SK-N-SH treated with all-trans-retinoic acid at 6 μM for 48 hours (cell line): Measurements from ENCODE around the gene SCEL.

Experiments used
- ATAC-seq: fragments of 200-7000 bp; cut with Tn5 transposase; 3 replicates; pipeline ENCODE4 v1.9.1; 2020; ENCODE audit warnings: mild to moderate bottlenecking, moderate library complexity
- ARNTL ChIP-seq: fragments of 450-650 bp; formaldehyde crosslinking; IDR thresholded peaks from 2 replicates; pipeline ENCODE4 v1.5.0; 2020; ENCODE audit warnings: low read depth, mild to moderate bottlenecking, moderate library complexity, borderline replicate concordance
- CSDC2 ChIP-seq: fragments of 250-450 bp; sonication (Bioruptor Pico); IDR thresholded peaks from 2 replicates; pipeline ENCODE4 v1.5.0; 2020; ENCODE audit warnings: mild to moderate bottlenecking, moderate library complexity
- ESRRG ChIP-seq: fragments of 250-450 bp; sonication (Bioruptor Pico); IDR thresholded peaks from 2 replicates; pipeline ENCODE4 v1.6.1; 2021; ENCODE audit warnings: mild to moderate bottlenecking
- GLIS3 ChIP-seq: fragments of 250-450 bp; sonication (Bioruptor Pico); IDR thresholded peaks from 2 replicates; pipeline ENCODE4 v1.5.0; 2020; ENCODE audit warnings: mild to moderate bottlenecking, moderate library complexity
- ISL1 ChIP-seq: fragments of 250-450 bp; sonication (Bioruptor Pico); IDR thresholded peaks from 2 replicates; pipeline ENCODE4 v2.1.2; 2022; ENCODE audit warnings: mild to moderate bottlenecking, moderate library complexity
- OSR1 ChIP-seq: fragments of 250-450 bp; sonication (Bioruptor Pico); IDR thresholded peaks from 2 replicates; pipeline ENCODE4 v1.8.0; 2022; ENCODE audit warnings: moderate library complexity, mild to moderate bottlenecking, inconsistent platforms
- PPARA ChIP-seq: fragments of 250-450 bp; sonication (Bioruptor Pico); IDR thresholded peaks from 2 replicates; pipeline ENCODE4 v1.5.0; 2020; ENCODE audit warnings: mild to moderate bottlenecking, borderline replicate concordance
- RARB ChIP-seq: fragments of 250-450 bp; sonication (Bioruptor Pico); IDR thresholded peaks from 2 replicates; pipeline ENCODE4 v1.8.0; 2021; ENCODE audit warnings: mild to moderate bottlenecking, moderate library complexity
- SNAI2 ChIP-seq: fragments of 250-450 bp; sonication (Bioruptor Pico); IDR thresholded peaks from 2 replicates; pipeline ENCODE4 v1.5.0; 2020; ENCODE audit warnings: mild to moderate bottlenecking, moderate library complexity
- TCF4 ChIP-seq: fragments of 250-450 bp; sonication (Bioruptor Pico); IDR thresholded peaks from 2 replicates; pipeline ENCODE4 v1.8.0; 2021; ENCODE audit warnings: mild to moderate bottlenecking, moderate library complexity, borderline replicate concordance
- TOX ChIP-seq: fragments of 250-450 bp; sonication (Bioruptor Pico); IDR thresholded peaks from 2 replicates; pipeline ENCODE4 v1.8.0; 2021; ENCODE audit warnings: mild to moderate bottlenecking, moderate library complexity, borderline replicate concordance
- ZC3H10 ChIP-seq: fragments of 250-450 bp; sonication (Bioruptor Pico); IDR thresholded peaks from 2 replicates; pipeline ENCODE4 v1.5.1; 2021; ENCODE audit warnings: mild to moderate bottlenecking, moderate library complexity
- ZFP3 ChIP-seq: fragments of 250-450 bp; sonication (Bioruptor Pico); IDR thresholded peaks from 2 replicates; pipeline ENCODE4 v1.5.0; 2020; ENCODE audit warnings: mild to moderate bottlenecking, moderate library complexity
- ZFP30 ChIP-seq: fragments of 450-650 bp; formaldehyde crosslinking; IDR thresholded peaks from 2 replicates; pipeline ENCODE4 v1.5.0; 2022; ENCODE audit warnings: mild to moderate bottlenecking, moderate library complexity
- ZNF565 ChIP-seq: fragments of 450-650 bp; formaldehyde crosslinking; conservative IDR thresholded peaks from 2 replicates; pipeline ENCODE4 v1.5.0; 2020; ENCODE audit warnings: low read depth, mild to moderate bottlenecking, moderate library complexity
- ZNF70 ChIP-seq: fragments of 450-650 bp; formaldehyde crosslinking; IDR thresholded peaks from 2 replicates; pipeline ENCODE4 v1.5.0; 2020; ENCODE audit warnings: mild to moderate bottlenecking, moderate library complexity
- TF ChIP-seq, protein P1 (sequence below): fragments of 250-450 bp; sonication (Bioruptor Pico); IDR thresholded peaks from 2 replicates; pipeline ENCODE4 v1.5.0; 2020; ENCODE audit warnings: mild to moderate bottlenecking, moderate library complexity
- TF ChIP-seq, protein P2 (sequence below): fragments of 250-450 bp; sonication (Bioruptor Pico); IDR thresholded peaks from 2 replicates; pipeline ENCODE4 v1.8.0; 2021; ENCODE audit warnings: low read depth, mild to moderate bottlenecking, moderate library complexity, borderline replicate concordance
- TF ChIP-seq, protein P3 (sequence below): fragments of 250-450 bp; sonication (Bioruptor Pico); IDR thresholded peaks from 2 replicates; pipeline ENCODE4 v1.8.0; 2020; ENCODE audit warnings: mild to moderate bottlenecking, moderate library complexity, borderline replicate concordance
- TF ChIP-seq, protein P4 (sequence below): fragments of 250-450 bp; sonication (Bioruptor Pico); IDR thresholded peaks from 2 replicates; pipeline ENCODE4 v1.5.1; 2020; ENCODE audit warnings: low read depth, mild to moderate bottlenecking, moderate library complexity

Gene SCEL

DNA sequence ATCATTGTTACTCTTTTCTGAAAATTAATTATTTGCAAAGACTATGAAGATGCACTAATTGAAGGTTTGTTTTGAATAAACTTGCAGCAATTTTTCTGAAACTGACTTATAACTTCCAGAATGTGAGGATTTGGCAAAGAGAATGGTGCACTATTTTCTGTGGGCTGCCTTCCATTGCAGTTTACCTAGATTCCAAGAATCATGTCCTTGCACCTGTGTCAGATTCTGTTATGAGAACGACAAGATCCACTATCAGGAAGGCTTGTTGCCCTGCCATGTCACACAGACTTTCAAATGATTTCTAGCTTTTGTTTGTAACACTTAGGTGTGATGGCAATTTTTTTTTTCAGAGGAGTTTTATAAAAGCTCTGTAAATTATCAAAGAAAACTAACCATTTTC lies 156.4 kb downstream of the SCEL start:
- ATAC-seq: no peak

DNA sequence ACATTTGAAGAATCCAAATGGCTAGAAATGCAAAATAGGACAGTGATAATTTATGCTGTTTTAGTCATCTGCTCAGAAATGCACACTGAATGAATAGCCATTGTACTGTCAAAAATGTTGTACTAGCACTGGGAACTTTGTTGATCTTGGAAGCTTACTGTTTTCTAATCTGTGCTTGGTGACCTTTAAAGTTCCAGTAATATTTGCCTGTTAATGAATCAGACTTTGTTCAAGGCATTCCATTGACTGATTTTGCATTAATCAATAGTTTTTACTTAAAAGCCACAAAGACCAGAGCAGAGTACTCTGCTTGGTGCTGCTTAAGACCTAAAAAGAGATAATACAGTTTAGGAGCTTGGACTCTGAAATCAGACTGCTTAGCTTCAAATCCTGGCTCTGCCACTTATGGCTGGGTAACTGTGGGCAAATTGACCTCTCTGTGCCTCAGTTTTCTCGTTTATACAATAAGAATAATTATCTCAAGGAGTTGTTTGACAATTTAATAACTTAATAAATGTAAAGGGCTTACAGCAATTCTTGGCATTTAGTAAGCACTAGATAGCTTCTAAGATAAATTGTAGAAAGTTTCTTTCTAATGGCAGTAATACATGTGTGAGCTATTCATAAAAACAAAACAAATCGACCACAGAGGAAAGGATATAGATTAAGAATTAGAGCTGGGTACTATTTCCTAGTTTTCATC lies 157.4 kb downstream of the SCEL start:
- no peak for TF ChIP-seq ZNF565 (CRISPR knock-in tag)
- TF ChIP-seq ISL1 (CRISPR knock-in tag): no peak
- TF ChIP-seq OSR1 (CRISPR knock-in tag): no peak
- TF ChIP-seq CSDC2: no peak
- TF ChIP-seq, protein P1, sequence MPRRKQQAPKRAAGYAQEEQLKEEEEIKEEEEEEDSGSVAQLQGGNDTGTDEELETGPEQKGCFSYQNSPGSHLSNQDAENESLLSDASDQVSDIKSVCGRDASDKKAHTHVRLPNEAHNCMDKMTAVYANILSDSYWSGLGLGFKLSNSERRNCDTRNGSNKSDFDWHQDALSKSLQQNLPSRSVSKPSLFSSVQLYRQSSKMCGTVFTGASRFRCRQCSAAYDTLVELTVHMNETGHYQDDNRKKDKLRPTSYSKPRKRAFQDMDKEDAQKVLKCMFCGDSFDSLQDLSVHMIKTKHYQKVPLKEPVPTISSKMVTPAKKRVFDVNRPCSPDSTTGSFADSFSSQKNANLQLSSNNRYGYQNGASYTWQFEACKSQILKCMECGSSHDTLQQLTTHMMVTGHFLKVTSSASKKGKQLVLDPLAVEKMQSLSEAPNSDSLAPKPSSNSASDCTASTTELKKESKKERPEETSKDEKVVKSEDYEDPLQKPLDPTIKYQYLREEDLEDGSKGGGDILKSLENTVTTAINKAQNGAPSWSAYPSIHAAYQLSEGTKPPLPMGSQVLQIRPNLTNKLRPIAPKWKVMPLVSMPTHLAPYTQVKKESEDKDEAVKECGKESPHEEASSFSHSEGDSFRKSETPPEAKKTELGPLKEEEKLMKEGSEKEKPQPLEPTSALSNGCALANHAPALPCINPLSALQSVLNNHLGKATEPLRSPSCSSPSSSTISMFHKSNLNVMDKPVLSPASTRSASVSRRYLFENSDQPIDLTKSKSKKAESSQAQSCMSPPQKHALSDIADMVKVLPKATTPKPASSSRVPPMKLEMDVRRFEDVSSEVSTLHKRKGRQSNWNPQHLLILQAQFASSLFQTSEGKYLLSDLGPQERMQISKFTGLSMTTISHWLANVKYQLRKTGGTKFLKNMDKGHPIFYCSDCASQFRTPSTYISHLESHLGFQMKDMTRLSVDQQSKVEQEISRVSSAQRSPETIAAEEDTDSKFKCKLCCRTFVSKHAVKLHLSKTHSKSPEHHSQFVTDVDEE: no peak
- TF ChIP-seq ESRRG (CRISPR knock-in tag): no peak
- TF ChIP-seq, protein P2, sequence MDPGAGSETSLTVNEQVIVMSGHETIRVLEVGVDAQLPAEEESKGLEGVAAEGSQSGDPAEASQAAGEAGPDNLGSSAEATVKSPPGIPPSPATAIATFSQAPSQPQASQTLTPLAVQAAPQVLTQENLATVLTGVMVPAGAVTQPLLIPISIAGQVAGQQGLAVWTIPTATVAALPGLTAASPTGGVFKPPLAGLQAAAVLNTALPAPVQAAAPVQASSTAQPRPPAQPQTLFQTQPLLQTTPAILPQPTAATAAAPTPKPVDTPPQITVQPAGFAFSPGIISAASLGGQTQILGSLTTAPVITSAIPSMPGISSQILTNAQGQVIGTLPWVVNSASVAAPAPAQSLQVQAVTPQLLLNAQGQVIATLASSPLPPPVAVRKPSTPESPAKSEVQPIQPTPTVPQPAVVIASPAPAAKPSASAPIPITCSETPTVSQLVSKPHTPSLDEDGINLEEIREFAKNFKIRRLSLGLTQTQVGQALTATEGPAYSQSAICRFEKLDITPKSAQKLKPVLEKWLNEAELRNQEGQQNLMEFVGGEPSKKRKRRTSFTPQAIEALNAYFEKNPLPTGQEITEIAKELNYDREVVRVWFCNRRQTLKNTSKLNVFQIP: no peak
- no peak for TF ChIP-seq TCF4 (CRISPR knock-in tag)
- TF ChIP-seq ZNF70: no peak
- no peak for TF ChIP-seq TOX
- TF ChIP-seq, protein P3, sequence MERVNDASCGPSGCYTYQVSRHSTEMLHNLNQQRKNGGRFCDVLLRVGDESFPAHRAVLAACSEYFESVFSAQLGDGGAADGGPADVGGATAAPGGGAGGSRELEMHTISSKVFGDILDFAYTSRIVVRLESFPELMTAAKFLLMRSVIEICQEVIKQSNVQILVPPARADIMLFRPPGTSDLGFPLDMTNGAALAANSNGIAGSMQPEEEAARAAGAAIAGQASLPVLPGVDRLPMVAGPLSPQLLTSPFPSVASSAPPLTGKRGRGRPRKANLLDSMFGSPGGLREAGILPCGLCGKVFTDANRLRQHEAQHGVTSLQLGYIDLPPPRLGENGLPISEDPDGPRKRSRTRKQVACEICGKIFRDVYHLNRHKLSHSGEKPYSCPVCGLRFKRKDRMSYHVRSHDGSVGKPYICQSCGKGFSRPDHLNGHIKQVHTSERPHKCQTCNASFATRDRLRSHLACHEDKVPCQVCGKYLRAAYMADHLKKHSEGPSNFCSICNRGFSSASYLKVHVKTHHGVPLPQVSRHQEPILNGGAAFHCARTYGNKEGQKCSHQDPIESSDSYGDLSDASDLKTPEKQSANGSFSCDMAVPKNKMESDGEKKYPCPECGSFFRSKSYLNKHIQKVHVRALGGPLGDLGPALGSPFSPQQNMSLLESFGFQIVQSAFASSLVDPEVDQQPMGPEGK (CRISPR knock-in tag): no peak
- TF ChIP-seq ZFP3 (CRISPR knock-in tag): no peak
- no peak for TF ChIP-seq ZFP30 (CRISPR knock-in tag)
- TF ChIP-seq, protein P4, sequence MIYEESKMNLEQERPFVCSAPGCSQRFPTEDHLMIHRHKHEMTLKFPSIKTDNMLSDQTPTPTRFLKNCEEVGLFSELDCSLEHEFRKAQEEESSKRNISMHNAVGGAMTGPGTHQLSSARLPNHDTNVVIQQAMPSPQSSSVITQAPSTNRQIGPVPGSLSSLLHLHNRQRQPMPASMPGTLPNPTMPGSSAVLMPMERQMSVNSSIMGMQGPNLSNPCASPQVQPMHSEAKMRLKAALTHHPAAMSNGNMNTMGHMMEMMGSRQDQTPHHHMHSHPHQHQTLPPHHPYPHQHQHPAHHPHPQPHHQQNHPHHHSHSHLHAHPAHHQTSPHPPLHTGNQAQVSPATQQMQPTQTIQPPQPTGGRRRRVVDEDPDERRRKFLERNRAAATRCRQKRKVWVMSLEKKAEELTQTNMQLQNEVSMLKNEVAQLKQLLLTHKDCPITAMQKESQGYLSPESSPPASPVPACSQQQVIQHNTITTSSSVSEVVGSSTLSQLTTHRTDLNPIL (CRISPR knock-in tag): no peak
- TF ChIP-seq GLIS3 (CRISPR knock-in tag): no peak
- no peak for TF ChIP-seq SNAI2
- no peak for TF ChIP-seq ZC3H10
- no peak for TF ChIP-seq ARNTL (CRISPR knock-in tag)
- no peak for TF ChIP-seq RARB (CRISPR knock-in tag)
- TF ChIP-seq PPARA (CRISPR knock-in tag): no peak
- no peak for ATAC-seq

More for the DNA sequence above, 156.4 kb downstream of the SCEL start:
- TF ChIP-seq ESRRG (CRISPR knock-in tag): no peak

DNA sequence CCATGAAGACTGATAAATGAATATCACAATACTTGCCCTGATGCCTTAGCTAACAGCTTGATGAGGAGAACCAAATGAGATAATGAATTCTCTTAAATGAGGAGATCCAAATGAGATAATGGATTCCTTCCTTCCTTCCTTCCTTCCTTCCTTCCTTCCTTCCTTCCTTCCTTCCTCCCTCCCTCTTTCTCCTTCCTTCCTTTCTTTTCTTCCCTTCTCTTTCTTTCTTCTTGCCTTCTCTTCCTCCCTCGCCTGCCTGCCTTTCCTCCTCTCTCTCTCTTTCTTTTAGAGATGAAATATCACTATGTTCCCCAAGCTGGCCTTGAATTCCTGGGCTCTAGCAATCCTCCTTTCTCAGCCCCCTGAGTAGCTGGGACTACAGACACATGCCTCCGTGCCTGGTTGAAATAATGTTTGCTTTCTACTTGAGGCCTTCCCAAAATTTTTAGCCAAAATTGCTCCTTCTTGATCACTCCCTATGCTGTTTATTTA lies 158.0 kb downstream of the SCEL start:
- ATAC-seq: no peak
- TF ChIP-seq ISL1 (CRISPR knock-in tag) (no peak), OSR1 (CRISPR knock-in tag) (no peak), ZNF565 (CRISPR knock-in tag) (no peak), ZC3H10 (no peak)
